ENCODE data around the gene SPEM2.
A peak's percentile ranks its signal among the peaks of the same experiment; 100 is the strongest.
"Not testable (repeated sequence)": the region's sequence is repeated elsewhere in the genome, so short reads cannot be mapped to it uniquely, and the experiment has no call there.

Gene SPEM2

GRCh38 chr17:7471729-7472128 lies 46.3 kb downstream of the SPEM2 start:
- TF ChIP-seq GATA1 (IDR thresholded peaks at IDR 0.05; ENCODE audit: low read depth, low read length) (no peak), POLR2A (IDR thresholded peaks at IDR 0.05; ENCODE audit: low read length) (no peak)
- DNase-seq, result no peak

GRCh38 chr17:7474767-7475166 lies 49.4 kb downstream of the SPEM2 start:
- DNase-seq, result not testable (repeated sequence)

- DNase-seq, result peak; percentile 92 to 95
Measured at GRCh38 chr17:7475764-7476422, 50.5 kb downstream of the SPEM2 start.

GRCh38 chr17:7476494-7476893 lies 51.1 kb downstream of the SPEM2 start:
- TF ChIP-seq GATA1 (IDR thresholded peaks at IDR 0.05; ENCODE audit: low read depth, low read length) (no peak), POLR2A (IDR thresholded peaks at IDR 0.05; ENCODE audit: low read length) (no peak)
- peak in 1 of 2 experiments; percentile 76 for DNase-seq

More at GRCh38 chr17:7475764-7476422, 50.5 kb downstream of the SPEM2 start:
- peak; percentile 45 for TF ChIP-seq GATA1 (IDR thresholded peaks at IDR 0.05; ENCODE audit: low read depth, low read length)
- peak; percentile 48 for TF ChIP-seq POLR2A (IDR thresholded peaks at IDR 0.05; ENCODE audit: low read length)

- no peak for DNase-seq
- TF ChIP-seq POLR2A (IDR thresholded peaks at IDR 0.05; ENCODE audit: low read length), result no peak
- no peak for TF ChIP-seq GATA1 (IDR thresholded peaks at IDR 0.05; ENCODE audit: low read depth, low read length)
Measured at GRCh38 chr17:7476951-7477350, 51.5 kb downstream of the SPEM2 start.

Data from erythroblast (primary cell).